ENCODE measurements around the gene C11orf98.
A peak's percentile ranks its signal among the peaks of the same experiment; 100 is the strongest.

The C11orf98 gene

DNA sequence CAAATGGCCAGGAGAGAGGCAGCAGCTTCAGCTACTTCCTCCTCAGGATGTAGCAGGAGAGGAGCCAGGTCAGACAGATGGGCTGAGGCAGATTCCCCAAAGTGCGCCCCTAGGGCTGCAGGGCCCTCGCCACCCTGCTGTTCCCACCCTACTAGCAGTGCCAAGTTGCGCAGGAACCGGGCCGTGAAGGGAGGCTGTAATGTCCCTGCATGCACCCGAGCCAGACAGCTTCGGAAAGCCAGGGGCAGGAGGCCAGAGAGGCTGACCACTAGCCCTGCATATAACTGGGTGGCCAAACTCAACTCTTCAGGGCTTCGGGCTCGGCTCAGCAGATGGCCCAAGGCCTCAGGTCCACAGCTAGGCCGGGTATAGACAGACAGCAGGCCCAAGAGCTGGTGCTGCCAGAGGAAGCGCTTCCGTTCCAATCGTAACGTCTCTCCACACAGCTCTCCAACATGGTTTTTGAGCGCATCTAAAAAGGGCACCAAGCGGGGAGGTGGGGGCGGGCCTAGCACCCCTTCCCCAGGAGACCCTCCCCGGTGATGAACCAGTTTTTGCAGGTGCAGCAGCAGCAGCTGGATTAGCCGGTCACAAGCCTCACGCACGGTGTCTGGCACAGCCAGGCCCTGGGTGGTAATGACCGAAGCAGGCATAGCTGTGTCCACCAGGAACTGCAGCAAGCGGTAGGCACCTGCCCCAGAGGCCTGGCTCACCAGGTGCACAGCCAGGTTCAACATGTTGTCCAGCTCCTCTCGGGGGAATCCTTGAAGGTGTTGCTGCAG, 16.6 kb downstream of the C11orf98 start:
- TF ChIP-seq, protein P1, sequence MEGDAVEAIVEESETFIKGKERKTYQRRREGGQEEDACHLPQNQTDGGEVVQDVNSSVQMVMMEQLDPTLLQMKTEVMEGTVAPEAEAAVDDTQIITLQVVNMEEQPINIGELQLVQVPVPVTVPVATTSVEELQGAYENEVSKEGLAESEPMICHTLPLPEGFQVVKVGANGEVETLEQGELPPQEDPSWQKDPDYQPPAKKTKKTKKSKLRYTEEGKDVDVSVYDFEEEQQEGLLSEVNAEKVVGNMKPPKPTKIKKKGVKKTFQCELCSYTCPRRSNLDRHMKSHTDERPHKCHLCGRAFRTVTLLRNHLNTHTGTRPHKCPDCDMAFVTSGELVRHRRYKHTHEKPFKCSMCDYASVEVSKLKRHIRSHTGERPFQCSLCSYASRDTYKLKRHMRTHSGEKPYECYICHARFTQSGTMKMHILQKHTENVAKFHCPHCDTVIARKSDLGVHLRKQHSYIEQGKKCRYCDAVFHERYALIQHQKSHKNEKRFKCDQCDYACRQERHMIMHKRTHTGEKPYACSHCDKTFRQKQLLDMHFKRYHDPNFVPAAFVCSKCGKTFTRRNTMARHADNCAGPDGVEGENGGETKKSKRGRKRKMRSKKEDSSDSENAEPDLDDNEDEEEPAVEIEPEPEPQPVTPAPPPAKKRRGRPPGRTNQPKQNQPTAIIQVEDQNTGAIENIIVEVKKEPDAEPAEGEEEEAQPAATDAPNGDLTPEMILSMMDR (IDR thresholded peaks at IDR 0.05; ENCODE audit: low read depth, low read length) = no peak
- no peak for DNase-seq (ENCODE audit: extremely low read depth, low read depth)

DNA sequence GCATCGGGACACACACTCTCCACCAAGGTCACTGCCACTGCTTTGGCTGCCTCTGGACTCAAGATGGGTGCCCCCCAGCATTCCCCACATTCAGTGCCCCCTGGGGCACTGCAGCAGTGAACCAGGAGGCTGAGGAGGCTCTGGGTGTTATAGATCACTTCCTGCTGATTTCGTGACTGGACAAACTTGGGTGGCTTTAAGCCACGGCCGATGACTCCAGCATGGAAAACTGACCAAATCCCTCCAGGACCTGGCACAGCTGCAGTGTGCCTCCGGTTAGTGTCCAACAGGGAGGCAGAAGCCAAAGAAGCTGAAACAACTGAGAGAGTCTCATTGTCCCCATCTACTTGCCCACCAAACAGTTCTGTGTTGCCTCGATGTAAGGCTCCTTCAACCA, 17.4 kb downstream of the C11orf98 start:
- DNase-seq (ENCODE audit: extremely low read depth, low read depth) = no peak
- TF ChIP-seq, protein P1 (IDR thresholded peaks at IDR 0.05; ENCODE audit: low read depth, low read length) = no peak

DNA sequence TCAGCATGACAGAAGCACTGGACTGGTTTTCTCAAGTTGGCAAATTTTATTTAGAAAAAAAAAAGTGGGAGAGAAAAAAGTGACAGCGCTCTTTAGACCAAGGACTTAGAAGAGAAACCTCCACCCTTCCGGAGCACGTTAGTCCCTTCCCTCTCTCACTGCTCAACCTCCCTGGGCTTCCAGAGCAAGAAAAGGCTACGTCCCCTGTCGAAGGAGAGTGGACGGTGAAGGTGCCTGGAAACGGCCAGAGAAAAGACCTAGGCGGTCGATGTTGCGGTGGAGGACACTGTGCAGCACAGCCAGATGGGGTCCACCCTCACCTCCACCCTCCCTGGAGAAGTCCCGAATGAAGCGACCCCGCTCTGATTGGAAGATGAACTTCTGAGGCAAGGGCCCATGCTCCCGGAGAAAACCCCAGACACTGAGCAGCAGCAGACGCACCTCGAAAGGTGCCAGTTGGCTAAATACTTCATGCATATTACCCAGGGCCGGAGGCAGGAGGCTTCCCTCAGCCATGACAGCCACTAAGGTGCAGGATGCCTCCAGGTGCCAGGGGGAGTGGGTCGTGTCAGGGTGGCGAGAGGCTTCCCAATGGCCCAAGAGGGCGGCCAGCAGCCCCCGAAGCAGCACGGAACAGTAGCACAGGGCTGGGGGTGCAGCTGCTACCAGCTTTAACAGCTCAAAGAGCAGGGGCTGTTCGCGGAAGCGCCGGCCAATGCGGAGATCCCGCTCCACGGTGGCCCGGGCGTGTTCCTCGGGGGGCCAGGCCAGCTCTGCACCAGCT, 18.0 kb downstream of the C11orf98 start:
- DNase-seq (ENCODE audit: extremely low read depth, low read depth) = no peak
- TF ChIP-seq, protein P1 (IDR thresholded peaks at IDR 0.05; ENCODE audit: low read depth, low read length) = no peak

DNA sequence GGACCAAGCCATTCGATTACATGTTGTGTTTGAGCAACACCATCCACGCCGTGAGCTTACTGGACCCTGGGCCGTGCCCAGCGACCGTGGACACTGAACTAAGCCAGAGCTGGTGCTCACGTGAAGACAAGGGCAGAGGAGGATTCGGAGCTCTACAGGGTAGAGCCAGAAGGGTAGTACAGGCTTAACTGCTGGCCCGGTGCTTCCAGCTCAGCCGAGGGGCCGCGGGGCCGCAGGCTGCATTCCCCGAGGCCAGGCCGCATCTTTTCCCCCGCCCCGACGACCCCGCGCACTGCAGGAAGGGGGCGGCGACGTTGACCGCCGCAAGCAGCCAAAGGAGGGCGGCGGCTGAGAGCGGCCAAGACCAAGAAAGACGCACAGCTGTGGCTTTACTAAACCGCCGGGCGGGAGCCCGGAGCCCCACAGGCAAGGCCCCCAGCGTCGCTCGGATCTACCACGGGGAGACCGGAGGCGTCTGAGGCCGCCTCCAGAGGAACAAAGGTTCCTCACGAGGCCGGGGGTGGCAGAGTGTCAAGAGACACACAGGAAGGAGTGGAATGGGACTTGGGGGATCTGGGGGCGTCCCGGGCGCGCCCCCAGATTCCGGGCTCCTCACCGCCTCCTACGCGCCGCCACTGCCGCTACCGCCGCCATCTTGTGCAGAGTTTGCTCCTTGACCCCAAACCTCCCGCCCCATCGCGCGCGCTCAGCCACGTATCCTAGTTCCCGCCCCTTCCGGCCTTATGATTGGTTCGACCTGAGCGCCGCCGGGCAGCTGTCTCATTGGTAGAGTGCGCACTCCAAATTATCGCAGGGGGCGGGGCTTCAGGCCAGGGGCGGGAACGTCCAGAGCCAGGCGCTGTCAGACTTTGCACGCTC, 18.8 kb downstream of the C11orf98 start, which contains the start of gene GANAB:
TSS of gene GANAB (minus strand) at position 668 of the 879 bp plus-strand sequence. CDS start at position 654, 14 bp downstream.
- TF ChIP-seq, protein P1 (IDR thresholded peaks at IDR 0.05; ENCODE audit: low read depth, low read length) = no peak

DNA sequence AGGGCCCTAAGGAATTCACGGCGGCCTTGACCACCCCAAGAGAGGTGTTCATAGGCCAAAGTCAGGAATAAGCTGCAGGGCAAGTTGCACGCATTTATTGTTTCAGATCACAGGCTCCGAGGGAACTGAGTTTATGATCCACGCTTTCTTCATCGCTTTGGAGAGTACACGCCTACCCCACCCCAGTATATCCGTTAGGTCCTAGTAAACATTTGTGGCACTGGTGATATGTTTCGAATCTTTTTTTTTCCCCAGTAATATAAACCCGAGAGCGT, 19.4 kb downstream of the C11orf98 start:
- no peak for DNase-seq (ENCODE audit: extremely low read depth, low read depth)
- TF ChIP-seq, protein P1 (IDR thresholded peaks at IDR 0.05; ENCODE audit: low read depth, low read length) = no peak

More for the DNA sequence above, 18.8 kb downstream of the C11orf98 start, which contains the start of gene GANAB:
- peak; percentile 92 for DNase-seq (ENCODE audit: extremely low read depth, low read depth)

DNA sequence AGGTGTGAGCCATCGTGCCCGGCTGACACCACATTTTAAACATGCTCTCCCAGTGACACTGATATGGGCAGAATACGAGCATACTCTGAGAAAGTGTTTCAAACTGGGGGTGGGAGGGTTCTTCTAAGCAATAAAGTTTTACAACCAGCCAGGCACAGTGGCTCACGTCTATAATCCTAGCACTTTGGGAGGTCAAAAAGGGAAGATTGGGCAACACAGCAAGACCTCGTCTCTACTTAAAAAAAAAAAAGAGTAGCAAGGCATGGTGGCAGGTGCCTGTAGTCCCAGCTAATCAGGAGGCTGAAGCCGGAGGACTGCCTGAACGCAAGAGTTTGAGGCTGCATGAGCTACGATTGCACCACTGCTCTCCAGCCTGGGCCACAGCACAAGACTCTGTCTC, 20.8 kb downstream of the C11orf98 start:
- TF ChIP-seq, protein P1 (IDR thresholded peaks at IDR 0.05; ENCODE audit: low read depth, low read length) = no peak
- DNase-seq (ENCODE audit: extremely low read depth, low read depth) = no peak

Measured in AG09319 (cell line).